HG03457 (cell line): ENCODE results near the gene ATP2A3.
"Not testable (repeated sequence)": the region's sequence is repeated elsewhere in the genome, so short reads cannot be mapped to it uniquely, and the experiment has no call there.

Source experiments
- ATAC-seq: cut with Tn5 transposase; IDR thresholded peaks from one replicate; pipeline ENCODE4 v1.9.1; 2021; ENCODE audit warnings: moderate number of reproducible peaks; ENCODE audit not compliant: unreplicated experiment

Gene ATP2A3

GRCh38 chr17:3992370-3992769 is 28.1 kb upstream of the ATP2A3 start:
- ATAC-seq, result no peak

DNA sequence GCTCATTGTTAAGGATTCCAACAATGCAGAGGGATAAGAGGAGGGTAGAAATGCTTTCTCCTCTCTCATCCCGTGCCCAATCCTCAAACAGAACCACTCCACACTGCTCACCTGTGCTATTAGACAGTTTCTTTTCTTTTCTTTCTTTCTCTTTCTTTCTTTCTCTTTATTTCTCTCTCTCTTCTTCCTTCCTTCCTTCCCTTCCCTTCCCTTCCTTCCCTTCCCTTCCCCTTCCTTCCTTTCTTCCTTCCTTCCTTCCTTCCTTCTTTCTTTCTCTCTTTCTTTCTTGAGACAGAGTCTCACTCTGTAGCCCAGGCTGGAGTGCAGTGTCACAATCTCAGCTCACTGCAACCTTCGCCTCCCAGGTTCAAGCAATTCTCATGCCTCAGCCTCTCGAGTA is 27.5 kb upstream of the ATP2A3 start:
- not testable (repeated sequence) for ATAC-seq

- ATAC-seq, result no peak
These were observed 26.3 kb upstream of the ATP2A3 start for GRCh38 chr17:3990386-3991127.

DNA sequence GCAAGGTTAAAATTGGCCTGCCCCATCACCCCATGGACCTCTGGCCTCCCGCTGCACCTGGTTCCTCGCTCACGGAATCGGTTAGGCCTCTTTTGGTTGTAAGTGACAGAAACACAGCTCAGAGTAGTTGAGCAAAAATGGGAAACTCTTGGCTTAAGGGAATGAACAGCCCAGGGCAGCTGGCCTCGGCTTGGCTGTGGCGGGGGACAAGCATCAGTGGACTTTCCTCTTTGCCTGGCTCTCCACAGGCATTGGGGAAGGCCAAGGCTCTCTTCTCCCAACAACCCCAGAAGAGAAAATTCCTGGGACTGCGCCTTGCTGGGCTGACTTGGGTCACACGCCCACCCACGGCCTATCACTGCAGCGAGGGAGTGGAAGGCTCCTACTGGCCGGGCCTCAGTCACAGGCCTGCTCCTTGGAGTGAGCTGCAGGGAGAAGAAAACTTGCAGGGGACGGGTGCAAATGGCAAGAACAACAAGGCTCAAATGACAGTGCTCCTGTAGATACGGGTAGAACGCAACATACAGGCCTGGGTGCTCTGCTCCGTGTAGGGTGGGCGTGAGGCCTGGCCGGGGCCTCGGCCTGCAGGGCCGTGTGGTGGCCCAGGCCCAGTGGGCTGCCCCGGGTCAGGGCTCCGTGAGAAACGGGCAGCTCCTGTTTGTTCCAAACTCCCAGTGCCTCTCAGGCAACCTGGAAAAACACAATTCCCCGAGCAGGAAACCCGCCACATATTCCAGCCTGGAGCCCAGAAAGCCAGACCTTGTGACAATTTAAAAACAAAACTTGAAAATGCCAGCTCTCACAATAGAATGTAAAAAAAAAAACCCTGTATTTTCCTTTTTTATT is 25.0 kb upstream of the ATP2A3 start:
- no peak for ATAC-seq

GRCh38 chr17:3988297-3989040 is 24.2 kb upstream of the ATP2A3 start:
- no peak for ATAC-seq

GRCh38 chr17:3986939-3987335 is 22.7 kb upstream of the ATP2A3 start:
- ATAC-seq, result no peak

- no peak for ATAC-seq
These were observed 22.2 kb upstream of the ATP2A3 start for GRCh38 chr17:3986270-3986938.

DNA sequence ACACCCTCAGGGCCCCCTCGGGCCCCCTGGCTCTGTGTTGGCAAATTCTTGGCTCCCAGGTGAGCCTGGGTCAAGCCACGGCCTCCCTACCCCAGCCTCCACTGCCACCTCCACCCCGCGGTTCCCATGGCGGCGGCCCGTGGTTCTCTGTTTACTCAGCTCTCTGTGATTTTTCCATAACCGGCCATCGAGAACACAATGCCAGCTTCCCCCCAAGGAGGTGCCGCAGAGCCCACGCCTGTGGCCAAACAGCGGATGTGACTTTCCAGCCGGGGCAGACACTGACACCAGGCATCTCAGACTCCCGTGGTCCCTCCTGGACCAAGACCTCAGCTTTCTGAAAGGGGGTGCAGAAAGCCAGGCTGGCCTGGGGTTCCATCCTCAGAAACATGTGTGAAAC is 21.6 kb upstream of the ATP2A3 start:
- ATAC-seq, result no peak

- no peak for ATAC-seq
These were observed 19.6 kb upstream of the ATP2A3 start for GRCh38 chr17:3983606-3984484.

DNA sequence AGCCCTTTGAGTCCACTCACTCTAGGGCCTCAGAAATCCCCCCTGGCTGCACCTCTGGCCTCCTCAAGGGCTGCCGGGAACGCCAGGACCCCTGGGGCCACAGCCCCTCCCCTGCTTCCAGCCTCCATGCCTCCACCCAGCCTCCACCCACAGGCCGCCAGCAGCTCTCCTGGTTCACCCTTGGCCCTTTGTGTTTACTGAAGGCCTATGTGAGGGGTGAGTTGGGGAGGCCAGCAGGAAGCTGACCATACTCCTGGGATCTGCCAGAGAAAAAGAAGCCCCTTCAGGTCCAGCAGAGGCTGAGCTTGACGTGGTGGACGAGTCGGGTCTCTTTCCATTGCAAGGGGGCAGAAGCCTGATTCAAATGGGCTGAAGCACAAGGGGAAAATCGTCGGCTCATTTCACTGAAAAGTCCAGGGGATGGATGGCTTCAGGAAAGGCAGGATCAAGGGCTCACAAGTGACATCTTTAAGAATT is 18.3 kb upstream of the ATP2A3 start:
- ATAC-seq, result no peak

GRCh38 chr17:3982113-3982512 is 17.9 kb upstream of the ATP2A3 start:
- no peak for ATAC-seq

DNA sequence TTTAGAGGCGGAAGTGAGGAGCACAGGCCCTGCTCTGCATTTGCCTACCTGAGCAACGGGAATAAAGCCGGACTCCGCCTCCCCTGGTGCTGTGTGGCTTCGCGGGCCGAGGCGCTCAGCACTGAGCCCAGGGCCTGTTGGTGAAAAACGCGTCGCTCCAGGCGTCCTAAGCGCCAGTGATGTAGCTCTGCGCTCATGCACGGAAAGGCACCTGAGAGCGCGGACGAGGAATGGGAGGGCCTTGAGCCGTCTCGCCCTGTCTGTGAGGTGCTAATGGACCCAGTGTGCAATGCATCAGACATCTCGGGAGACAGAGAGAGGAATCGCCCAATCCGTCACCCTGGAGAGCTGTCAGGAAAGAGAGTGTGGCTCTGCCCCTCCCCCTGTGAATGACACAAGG is 17.2 kb upstream of the ATP2A3 start:
- no peak for ATAC-seq

- ATAC-seq, result no peak
These were observed 16.3 kb upstream of the ATP2A3 start for GRCh38 chr17:3980381-3981014.

DNA sequence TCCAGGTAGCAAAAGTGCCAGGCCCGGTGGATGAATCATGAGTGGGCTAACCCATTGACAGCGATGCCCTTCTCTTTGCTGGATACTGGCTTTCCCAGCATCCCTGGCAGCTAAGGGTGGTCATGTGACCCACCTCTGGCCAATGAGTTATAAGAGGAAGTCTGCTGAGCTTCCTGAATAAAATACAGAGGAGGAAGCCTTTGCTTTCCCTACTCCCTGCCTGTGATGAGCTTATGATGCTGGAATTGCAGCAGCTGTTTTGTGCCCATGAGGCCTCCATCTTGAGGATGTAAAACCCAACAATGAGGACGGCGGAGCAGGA is 15.0 kb upstream of the ATP2A3 start:
- no peak for ATAC-seq

DNA sequence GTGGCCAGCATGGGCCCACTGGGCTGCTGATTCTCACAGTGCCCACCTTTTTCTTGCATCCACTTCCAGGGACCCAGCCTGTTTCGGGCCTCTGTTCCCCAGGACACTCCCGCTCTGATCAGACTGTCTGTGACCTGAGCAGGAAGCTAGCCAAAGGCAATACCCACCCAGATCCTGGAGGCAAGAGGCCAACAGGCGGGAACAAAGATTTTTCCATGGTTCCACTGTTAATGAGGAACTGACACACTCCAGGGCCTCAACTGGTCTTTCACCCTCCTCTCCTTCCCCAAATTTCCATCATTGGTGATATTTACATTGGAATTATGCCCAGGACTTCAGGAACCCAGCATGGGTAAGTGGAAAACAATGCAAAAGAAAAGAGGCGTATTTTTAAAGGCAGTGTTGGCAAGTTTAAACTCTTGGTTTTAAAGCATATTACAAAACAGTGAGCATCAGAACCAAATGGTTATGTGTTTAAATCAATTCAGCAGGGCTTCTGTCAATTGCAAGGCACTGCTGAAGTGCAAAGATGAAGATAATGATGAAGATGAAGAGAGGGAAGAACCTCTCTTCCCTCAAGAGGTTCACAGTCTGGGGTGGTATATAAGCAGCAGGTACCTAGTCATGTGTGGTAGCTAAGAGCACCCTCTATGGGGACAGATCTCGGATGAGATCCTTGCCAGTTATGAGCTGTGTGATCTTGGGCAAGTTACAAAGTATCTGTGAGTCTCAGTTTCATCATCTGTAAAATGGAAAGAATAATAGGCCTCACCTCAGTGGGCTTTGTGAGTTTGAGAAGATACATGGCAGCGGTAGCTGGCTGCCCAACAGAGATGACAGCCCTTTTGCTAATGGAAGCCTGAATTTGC is 14.4 kb upstream of the ATP2A3 start:
- ATAC-seq, result no peak

DNA sequence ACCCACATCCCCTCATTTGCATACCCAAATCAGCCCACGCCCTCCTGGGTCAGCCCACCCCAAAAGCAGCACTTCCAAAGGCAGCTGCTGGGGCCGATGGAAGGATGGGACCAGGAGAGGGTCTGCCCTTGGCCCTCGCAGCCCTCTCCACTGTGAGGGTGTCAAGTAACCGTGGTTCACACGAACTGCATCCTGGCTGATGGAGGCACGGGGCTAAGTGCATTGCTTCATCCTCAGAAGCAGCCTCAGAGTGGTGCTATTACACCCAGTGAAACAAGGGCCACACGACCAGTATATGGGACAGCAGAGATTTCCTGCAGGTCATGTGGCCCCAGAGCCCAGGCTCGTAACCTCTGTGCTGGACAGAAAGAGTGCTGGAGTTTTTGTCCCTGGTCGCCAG is 13.2 kb upstream of the ATP2A3 start:
- ATAC-seq, result no peak

- ATAC-seq, result no peak
These were observed 12.5 kb upstream of the ATP2A3 start for GRCh38 chr17:3976675-3977171.

GRCh38 chr17:3974980-3975379 is 10.7 kb upstream of the ATP2A3 start:
- ATAC-seq, result no peak
